Activated CD4-positive, alpha-beta memory T cell treated with anti-CD3 and anti-CD28 coated beads, Interleukin-2, amount 10 ng/mL, durations not matched to agents 7 days and 5 days (primary cell): Measurements from ENCODE around the gene CRADD. TPM values are rescaled to one million over a fixed set of nuclear protein-coding genes. Genes with fewer than 3 reads are reported as not detected.

Experiments used
- CTCF ChIA-PET: fragments of 350-600 bp; sonication (Branson Sonifier 250); formaldehyde crosslinking; loops from one replicate; lab custom pipeline; 2021; ENCODE audit warnings: antibody characterized with exemption, inconsistent platforms; lab: Charles Lee
- POLR2A ChIA-PET: fragments of 350-600 bp; sonication (Branson Sonifier 250); formaldehyde crosslinking; loops from one replicate; lab custom pipeline; 2021; ENCODE audit warnings: antibody characterized with exemption; lab: Charles Lee
- DNase-seq: peaks from one replicate; pipeline ENCODE4 v3.0.0-alpha.2; 2020
- H3K27ac Mint-ChIP-seq: one replicate; pipeline ENCODE4 v1.8.0; 2021; ENCODE audit warnings: mild to moderate bottlenecking, mixed read lengths
- H3K27me3 Mint-ChIP-seq: one replicate; pipeline ENCODE4 v1.8.0; 2021; ENCODE audit warnings: mixed read lengths
- H3K36me3 Mint-ChIP-seq: one replicate; pipeline ENCODE4 v1.8.0; 2021; ENCODE audit warnings: low read depth, mixed read lengths
- H3K4me1 Mint-ChIP-seq: one replicate; pipeline ENCODE4 v1.8.0; 2021; ENCODE audit warnings: mixed read lengths
- H3K4me3 Mint-ChIP-seq: one replicate; pipeline ENCODE4 v1.8.0; 2021; ENCODE audit warnings: mild to moderate bottlenecking, mixed read lengths
- H3K9me3 Mint-ChIP-seq: one replicate; pipeline ENCODE4 v1.8.0; 2021; ENCODE audit warnings: mixed read lengths
- total RNA-seq, 2 experiments: library from RNA; stranded (reverse); gene quantifications; one replicate each; pipeline ENCODE4 v1.2.3, GENCODE V29; 2021

The CRADD gene
- total RNA-seq, 2 experiments from 2014 or later, result 12.7 to 14.1 TPM

- ChIA-PET CTCF (interaction anchor here (0.6 to 1.8 kb wide), 12 partner anchors 23 to 426 kb away, joined by 3 to 12 read pairs (median 3); no protein-coding TSS in a partner anchor), POLR2A (interaction anchor here (0.6 to 1.8 kb wide), 23 partner anchors 11 to 747 kb away, joined by 3 to 22 read pairs (median 4); partner anchors contain the start of genes SOCS2 and UBE2N)
- Mint-ChIP-seq H3K27me3 (peaks cover 6% of the 10 kb centered on the region), H3K27ac (peak overlapping the region; percentile 99), H3K36me3 (peaks cover 19% of the 10 kb centered on the region), H3K4me3 (peak overlapping the region; percentile 88), H3K9me3 (no peaks in the 10 kb centered on the region), H3K4me1 (peaks cover 40% of the 10 kb centered on the region)
- no peak for DNase-seq
Observed at GRCh38 chr12:93676408-93677194, 574 bp upstream of the CRADD start.

GRCh38 chr12:93678779-93679178 lies 1.6 kb downstream of the CRADD start:
- peaks cover 19% of the 10 kb centered on the region for H3K36me3 Mint-ChIP-seq
- H3K4me3 Mint-ChIP-seq, result peak overlapping the region; percentile 88
- peak overlapping the region; percentile 99 for H3K27ac Mint-ChIP-seq
- no peak for DNase-seq
- no peaks in the 10 kb centered on the region for H3K9me3 Mint-ChIP-seq
- ChIA-PET CTCF (interaction anchor here (0.8 to 3.1 kb wide), 3 partner anchors 63 to 423 kb away, joined by 3 to 18 read pairs (median 6); no protein-coding TSS in a partner anchor), POLR2A (interaction anchor here (1.0 to 1.1 kb wide), 3 partner anchors 63 to 423 kb away, joined by 4 to 6 read pairs (median 5); no protein-coding TSS in a partner anchor)
- peaks cover 3% of the 10 kb centered on the region for H3K27me3 Mint-ChIP-seq
- peaks cover 35% of the 10 kb centered on the region for H3K4me1 Mint-ChIP-seq

GRCh38 chr12:93679308-93679925 lies 2.2 kb downstream of the CRADD start:
- Mint-ChIP-seq H3K4me3 (peak overlapping the region; percentile 33), H3K36me3 (peaks cover 19% of the 10 kb centered on the region)
- POLR2A ChIA-PET, result interaction anchor here (1.0 to 1.1 kb wide), 2 partner anchors 62 to 108 kb away, joined by 4 to 5 read pairs; no protein-coding TSS in a partner anchor

GRCh38 chr12:93680006-93680405 lies 2.8 kb downstream of the CRADD start:
- Mint-ChIP-seq H3K27ac (no peak overlapping the region), H3K36me3 (peaks cover 19% of the 10 kb centered on the region), H3K4me3 (no peak overlapping the region), H3K27me3 (no peaks in the 10 kb centered on the region), H3K4me1 (peaks cover 42% of the 10 kb centered on the region), H3K9me3 (no peaks in the 10 kb centered on the region)
- CTCF ChIA-PET, result interaction anchor here (1.3 to 3.1 kb wide), 3 partner anchors 62 to 422 kb away, joined by 3 to 18 read pairs (median 6); no protein-coding TSS in a partner anchor
- no peak for DNase-seq
- POLR2A ChIA-PET, result no interaction called here

More at GRCh38 chr12:93679308-93679925, 2.2 kb downstream of the CRADD start:
- Mint-ChIP-seq H3K9me3 (no peaks in the 10 kb centered on the region), H3K4me1 (peaks cover 36% of the 10 kb centered on the region), H3K27ac (peak overlapping the region; percentile 7), H3K27me3 (no peaks in the 10 kb centered on the region)
- CTCF ChIA-PET, result interaction anchor here (1.3 to 3.1 kb wide), 3 partner anchors 62 to 422 kb away, joined by 3 to 18 read pairs (median 6); no protein-coding TSS in a partner anchor
- DNase-seq, result no peak

GRCh38 chr12:93682846-93683261 lies 5.7 kb downstream of the CRADD start:
- Mint-ChIP-seq H3K36me3 (peaks cover 10% of the 10 kb centered on the region), H3K27ac (no peak overlapping the region), H3K4me3 (no peak overlapping the region), H3K4me1 (peaks cover 34% of the 10 kb centered on the region), H3K9me3 (no peaks in the 10 kb centered on the region), H3K27me3 (no peaks in the 10 kb centered on the region)
- ChIA-PET POLR2A (no interaction called here), CTCF (interaction anchor here (0.6 to 1.0 kb wide), 2 partner anchors 331 to 419 kb away, joined by 3 read pairs; no protein-coding TSS in a partner anchor)
- no peak for DNase-seq

- no peak overlapping the region for H3K27ac Mint-ChIP-seq
- ChIA-PET POLR2A (no interaction called here), CTCF (interaction anchor here (1.0 kb wide), 1 partner anchor 419 kb away, joined by 3 read pairs; no protein-coding TSS in a partner anchor)
- peaks cover 29% of the 10 kb centered on the region for H3K4me1 Mint-ChIP-seq
- H3K27me3 Mint-ChIP-seq, result no peaks in the 10 kb centered on the region
- H3K9me3 Mint-ChIP-seq, result no peaks in the 10 kb centered on the region
- H3K4me3 Mint-ChIP-seq, result no peak overlapping the region
- peaks cover 9% of the 10 kb centered on the region for H3K36me3 Mint-ChIP-seq
- no peak for DNase-seq
Observed at GRCh38 chr12:93683410-93683809, 6.2 kb downstream of the CRADD start.

GRCh38 chr12:93684716-93685115 lies 7.5 kb downstream of the CRADD start:
- Mint-ChIP-seq H3K27me3 (no peaks in the 10 kb centered on the region), H3K9me3 (no peaks in the 10 kb centered on the region), H3K4me3 (no peak overlapping the region), H3K4me1 (peaks cover 30% of the 10 kb centered on the region), H3K27ac (no peak overlapping the region), H3K36me3 (peaks cover 3% of the 10 kb centered on the region)
- DNase-seq, result no peak
- POLR2A ChIA-PET, result no interaction called here
- CTCF ChIA-PET, result no interaction called here

- Mint-ChIP-seq H3K27me3 (no peaks in the 10 kb centered on the region), H3K9me3 (no peaks in the 10 kb centered on the region), H3K4me3 (no peak overlapping the region), H3K27ac (no peak overlapping the region), H3K4me1 (peaks cover 33% of the 10 kb centered on the region), H3K36me3 (peaks cover 2% of the 10 kb centered on the region)
- POLR2A ChIA-PET, result no interaction called here
- no peak for DNase-seq
- CTCF ChIA-PET, result interaction anchor here (0.6 kb wide), 1 partner anchor 463 kb away, joined by 3 read pairs; no protein-coding TSS in a partner anchor
Observed at GRCh38 chr12:93686572-93687356, 9.6 kb downstream of the CRADD start.

- POLR2A ChIA-PET, result no interaction called here
- Mint-ChIP-seq H3K27ac (peak overlapping the region; percentile 22), H3K4me1 (peaks cover 30% of the 10 kb centered on the region), H3K4me3 (no peak overlapping the region), H3K27me3 (no peaks in the 10 kb centered on the region), H3K9me3 (peaks cover 3% of the 10 kb centered on the region), H3K36me3 (peaks cover 9% of the 10 kb centered on the region)
- CTCF ChIA-PET, result no interaction called here
- DNase-seq, result no peak
Observed at GRCh38 chr12:93689076-93689834, 12.1 kb downstream of the CRADD start.

- Mint-ChIP-seq H3K4me1 (peaks cover 6% of the 10 kb centered on the region), H3K36me3 (peaks cover 7% of the 10 kb centered on the region), H3K27me3 (no peaks in the 10 kb centered on the region), H3K4me3 (no peak overlapping the region), H3K9me3 (peaks cover 3% of the 10 kb centered on the region), H3K27ac (no peak overlapping the region)
- CTCF ChIA-PET, result no interaction called here
- DNase-seq, result no peak
- POLR2A ChIA-PET, result no interaction called here
Observed at GRCh38 chr12:93696462-93696861, 19.3 kb downstream of the CRADD start.

- H3K27ac Mint-ChIP-seq, result no peak overlapping the region
- no peaks in the 10 kb centered on the region for H3K36me3 Mint-ChIP-seq
- DNase-seq, result no peak
- H3K9me3 Mint-ChIP-seq, result no peaks in the 10 kb centered on the region
- no peak overlapping the region for H3K4me3 Mint-ChIP-seq
- no peaks in the 10 kb centered on the region for H3K27me3 Mint-ChIP-seq
- POLR2A ChIA-PET, result no interaction called here
- H3K4me1 Mint-ChIP-seq, result peaks cover 6% of the 10 kb centered on the region
- CTCF ChIA-PET, result no interaction called here
Observed at GRCh38 chr12:93698307-93699092, 21.3 kb downstream of the CRADD start.
